AML-193 (cell line): ENCODE measurements around the gene SOX8.
"Not testable (repeated sequence)": the region's sequence is repeated elsewhere in the genome, so short reads cannot be mapped to it uniquely, and the experiment has no call there.

Experiments used
- DNase-seq, 2 experiments: peaks; one replicate each; lab custom pipeline; 2025; lab: John Stamatoyannopoulos, UW

Gene SOX8

DNA sequence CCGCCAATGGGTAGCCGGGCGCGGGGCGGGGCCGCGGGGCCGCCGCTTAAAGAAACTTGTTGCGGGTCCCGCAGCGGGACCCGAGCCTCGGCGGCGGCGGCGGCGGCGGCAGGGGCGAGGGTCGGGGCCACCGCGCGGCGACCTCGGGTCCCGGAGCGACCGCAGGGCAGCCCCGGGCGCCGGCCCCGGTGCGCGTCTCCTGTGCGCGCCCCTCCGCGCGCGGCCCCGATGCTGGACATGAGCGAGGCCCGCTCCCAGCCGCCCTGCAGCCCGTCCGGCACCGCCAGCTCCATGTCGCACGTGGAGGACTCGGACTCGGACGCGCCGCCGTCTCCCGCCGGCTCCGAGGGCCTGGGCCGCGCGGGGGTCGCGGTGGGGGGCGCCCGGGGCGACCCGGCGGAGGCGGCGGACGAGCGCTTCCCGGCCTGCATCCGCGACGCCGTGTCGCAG, at the start of gene SOX8:
TSS of gene SOX8 (plus strand) at position 76 of the 450 bp plus-strand sequence. CDS start at position 229, 153 bp downstream.
- no peak for DNase-seq

- no peak for DNase-seq
Measured at GRCh38 chr16:932831-933330, 48.7 kb upstream of the SOX8 start.

GRCh38 chr16:933581-933980, 48.0 kb upstream of the SOX8 start:
- no peak for DNase-seq

- no peak for DNase-seq
Measured at GRCh38 chr16:934178-934577, 47.4 kb upstream of the SOX8 start.

DNA sequence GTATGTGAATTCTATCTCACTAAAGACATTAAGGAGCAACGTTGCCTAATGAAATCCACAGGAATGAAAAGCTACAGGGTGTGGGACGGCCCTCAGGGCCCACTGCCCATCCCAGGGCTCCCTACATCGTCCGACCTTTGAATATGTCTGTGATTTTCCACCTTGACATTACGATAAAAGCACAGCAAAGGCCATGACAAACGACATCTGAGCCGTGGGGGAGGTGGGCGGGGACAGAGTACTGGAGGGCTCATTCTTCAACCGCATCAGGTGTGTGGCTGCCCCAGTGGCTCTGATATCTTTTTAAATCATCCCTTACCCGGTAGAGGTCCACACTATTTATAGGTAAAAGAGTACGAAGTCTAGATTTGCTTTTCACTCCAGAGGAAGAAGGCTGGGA, 45.9 kb upstream of the SOX8 start:
- no peak for DNase-seq

DNA sequence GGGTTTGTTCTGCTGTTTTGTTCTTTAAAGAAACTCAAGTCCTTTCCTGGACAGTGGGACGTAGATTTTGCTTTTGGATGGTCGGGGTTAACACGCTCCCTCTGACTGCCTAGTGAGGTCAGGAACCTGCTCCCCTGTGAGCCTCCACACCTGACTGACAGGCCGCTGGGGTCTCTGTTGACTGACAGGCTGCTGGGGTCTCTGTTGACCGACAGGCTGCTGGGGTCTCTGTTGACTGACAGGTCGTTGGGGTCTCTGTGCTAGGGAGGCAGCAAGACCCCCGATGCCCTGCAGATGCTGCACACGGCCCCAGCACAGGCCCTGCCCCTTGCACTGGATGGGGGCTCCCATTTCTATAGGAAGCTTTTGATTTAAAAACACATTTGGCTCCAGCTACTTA, 44.3 kb upstream of the SOX8 start:
- DNase-seq, result no peak

DNA sequence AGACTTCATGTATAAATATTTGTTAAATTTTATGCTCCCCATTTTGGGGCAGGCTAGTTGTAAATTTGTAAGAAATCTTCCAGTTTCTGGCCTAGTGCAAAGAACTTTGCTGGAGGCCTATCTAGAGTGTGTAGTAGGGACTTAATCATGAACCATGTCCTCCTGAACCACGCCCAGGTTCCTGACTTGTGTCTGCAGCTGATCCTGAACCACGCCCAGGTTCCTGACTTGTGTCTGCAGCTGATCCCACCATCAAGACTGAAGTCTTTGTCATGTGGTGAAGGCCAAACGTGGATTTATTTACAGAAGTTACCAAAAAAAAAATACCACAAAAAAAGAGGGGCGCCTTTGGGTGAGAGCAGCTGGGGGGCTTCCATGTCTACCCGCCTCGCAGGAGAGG, 43.8 kb upstream of the SOX8 start:
- no peak for DNase-seq

DNA sequence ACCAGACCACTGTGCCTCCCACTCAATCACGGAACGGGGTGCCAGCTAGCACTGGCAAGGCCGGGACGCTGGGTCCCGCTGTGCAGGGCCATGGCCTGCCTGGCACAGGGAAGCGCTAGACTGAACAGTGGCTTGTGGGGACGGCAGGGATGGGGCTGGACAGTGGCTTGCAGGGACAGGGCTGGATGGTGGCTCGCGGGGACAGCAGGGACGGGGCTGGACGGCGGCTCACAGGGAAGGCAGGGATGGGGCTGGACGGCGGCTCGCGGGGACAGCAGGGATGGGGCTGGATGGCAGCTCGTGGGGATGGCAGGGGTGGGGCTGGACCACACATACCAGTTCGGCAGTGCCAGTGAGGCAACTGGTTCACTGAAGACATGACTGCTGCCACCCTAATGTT, 43.4 kb upstream of the SOX8 start:
- no peak for DNase-seq

DNA sequence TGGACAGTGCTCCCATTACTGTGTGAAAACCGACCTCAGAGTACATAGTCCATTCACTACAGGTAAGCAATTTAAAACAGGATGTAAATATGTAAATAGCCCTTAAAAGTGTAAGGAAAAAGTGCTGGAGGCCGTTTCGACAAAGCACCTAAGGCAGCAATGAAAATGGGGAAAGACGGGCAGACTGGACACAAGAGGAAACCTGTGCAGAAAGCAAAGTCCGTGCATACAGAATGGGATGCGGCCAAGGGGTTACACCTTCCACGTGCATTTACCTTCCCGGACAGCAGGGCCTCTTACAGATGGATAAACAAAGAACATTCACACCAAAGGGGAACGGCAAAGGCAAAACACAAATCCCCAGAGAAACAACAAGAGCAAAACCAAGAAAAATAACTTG, 42.8 kb upstream of the SOX8 start:
- DNase-seq, result no peak

GRCh38 chr16:939311-939710, 42.3 kb upstream of the SOX8 start:
- DNase-seq, result no peak

DNA sequence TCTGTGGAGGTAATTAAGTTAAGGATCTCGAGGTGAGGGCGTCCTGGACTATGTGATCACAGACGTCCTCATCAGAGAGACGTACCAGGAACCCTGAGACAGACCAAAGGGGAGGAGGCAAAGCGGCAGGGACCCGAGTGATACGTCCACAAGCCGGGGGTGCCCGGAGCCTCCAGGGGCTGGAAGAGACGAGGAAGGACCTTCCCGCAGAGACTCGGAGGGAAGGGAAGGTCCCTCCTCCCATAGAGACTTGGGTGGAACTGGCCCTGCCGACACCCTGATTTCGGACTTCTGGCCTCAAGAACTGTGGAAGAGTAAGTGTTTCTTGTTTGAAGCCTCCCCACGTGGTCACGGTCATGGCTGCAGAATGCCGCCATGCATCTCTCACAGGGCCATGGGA, 41.6 kb upstream of the SOX8 start:
- no peak for DNase-seq

DNA sequence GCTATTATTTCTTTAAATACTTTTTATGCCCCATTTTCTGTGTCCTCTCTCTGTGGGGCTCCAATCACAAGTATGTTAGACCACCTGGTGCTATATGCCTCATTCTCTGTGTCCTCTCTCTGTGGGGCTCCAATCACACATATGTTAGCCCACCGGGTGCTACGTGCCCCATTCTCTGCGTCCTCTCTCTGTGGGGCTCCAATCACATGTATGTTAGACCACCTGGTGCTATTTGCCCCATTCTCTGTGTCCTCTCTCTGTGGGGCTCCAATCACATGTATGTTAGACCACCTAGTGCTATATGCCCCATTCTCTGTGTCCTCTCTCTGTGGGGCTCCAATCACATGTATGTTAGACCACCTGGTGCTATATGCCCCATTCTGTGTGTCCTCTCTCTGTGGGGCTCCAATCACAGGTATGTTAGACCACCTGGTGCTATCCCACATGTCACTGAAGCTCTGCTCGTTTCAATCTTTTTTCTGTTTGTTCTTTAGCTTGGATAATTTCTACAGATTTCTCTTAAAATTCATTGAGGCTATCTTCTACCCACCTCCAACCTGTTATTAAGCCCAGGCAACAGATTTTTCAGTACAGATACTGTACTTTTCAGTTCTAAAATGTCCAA, 39.0 kb upstream of the SOX8 start:
- no peak for DNase-seq

- DNase-seq, result no peak
Measured at GRCh38 chr16:943971-944370, 37.6 kb upstream of the SOX8 start.

DNA sequence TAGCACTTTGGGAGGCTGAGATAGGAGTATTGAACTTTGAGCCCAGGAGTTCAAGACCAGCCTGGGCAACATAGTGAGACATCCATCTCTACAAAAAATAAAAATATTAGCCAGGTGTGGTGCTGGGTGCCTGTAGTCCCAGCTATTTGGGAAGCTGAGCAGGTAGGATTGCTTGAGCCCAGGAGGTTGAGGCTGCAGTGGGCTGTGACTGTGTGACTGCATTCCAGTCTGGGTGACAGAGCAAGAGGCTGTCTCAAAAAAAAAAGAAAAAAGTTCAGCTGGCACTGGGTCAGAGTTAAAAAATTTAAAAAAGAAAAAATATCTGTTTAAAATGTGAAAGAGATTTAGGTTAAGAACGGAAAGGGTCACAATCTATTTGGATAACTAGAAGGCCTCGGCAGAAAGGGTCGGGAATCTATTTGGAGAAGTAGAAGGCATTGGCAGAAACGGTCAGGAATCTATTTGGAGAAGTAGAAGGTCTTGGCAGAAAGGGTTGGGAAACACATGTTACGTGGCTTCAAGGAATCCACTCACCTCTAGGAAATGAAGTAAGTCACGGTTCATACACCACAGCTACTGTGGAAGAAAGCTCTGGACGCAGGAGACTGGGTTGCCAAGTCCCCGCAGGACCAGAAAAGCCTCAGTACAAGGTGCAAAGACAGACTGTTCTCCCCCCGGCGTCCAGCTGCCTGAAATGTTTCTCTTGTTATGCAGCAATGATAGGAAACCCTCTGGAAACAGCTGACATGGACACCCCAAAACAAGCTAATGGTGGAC, 36.1 kb upstream of the SOX8 start:
- DNase-seq, result no peak

GRCh38 chr16:946048-946395, 35.5 kb upstream of the SOX8 start:
- no peak for DNase-seq

DNA sequence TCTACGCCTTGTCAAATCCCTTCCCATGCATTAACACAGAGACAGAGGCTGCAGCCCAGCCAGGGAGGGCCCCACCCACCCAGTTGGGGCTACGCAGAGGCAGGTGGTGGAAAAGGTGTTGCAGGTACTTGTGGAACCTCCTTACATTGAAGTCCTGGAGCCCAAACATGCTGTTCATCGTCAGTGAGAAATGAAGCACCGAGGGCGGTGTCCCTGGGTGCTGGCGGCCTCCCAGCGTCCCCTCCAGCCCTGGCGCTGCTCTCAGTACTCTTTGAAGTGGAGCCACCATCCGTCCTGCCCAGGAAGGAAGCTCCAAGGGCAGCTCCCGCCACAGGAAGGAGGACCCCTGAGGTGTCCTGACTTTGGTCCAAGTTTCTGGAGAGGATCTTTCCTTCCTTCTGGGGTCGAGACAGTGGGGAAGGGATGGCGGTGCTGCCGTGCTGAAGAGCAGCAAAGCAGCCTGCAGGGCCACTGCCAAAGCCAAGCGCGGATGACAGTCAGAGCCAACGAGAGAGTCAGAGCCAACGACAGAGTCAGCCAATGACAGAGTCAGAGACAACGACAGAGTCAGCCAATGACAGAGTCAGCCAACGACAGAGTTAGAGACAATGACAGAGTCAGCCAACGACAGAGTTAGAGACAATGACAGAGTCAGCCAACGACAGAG, 34.2 kb upstream of the SOX8 start:
- no peak for DNase-seq

DNA sequence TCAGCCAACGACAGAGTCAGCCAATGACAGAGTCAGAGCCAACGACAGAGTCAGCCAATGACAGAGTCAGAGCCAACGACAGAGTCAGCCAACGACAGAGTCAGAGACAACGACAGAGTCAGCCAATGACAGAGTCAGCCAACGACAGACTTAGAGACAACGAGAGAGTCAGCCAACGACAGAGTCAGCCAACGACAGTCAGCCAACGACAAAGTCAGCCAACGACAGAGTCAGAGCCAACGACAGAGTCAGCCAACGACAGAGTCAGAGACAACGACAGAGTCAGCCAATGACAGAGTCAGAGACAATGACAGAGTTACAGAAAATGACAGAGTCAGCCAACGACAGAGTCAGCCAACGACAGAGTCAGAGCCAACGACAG, 33.7 kb upstream of the SOX8 start:
- DNase-seq, result not testable (repeated sequence)

DNA sequence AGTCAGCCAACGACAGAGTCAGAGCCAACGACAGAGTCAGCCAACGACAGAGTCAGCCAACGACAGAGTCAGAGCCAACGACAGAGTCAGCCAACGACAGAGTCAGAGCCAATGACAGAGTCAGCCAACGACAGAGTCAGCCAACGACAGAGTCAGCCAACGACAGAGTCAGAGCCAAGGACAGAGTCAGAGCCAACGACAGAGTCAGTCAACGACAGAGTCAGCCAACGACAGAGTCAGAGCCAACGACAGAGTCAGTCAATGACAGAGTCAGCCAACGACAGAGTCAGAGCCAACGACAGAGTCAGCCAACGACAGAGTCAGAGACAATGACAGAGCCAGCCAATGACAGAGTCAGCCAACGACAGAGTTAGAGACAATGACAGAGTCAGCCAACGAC, 32.8 kb upstream of the SOX8 start:
- DNase-seq, result not testable (repeated sequence)

DNA sequence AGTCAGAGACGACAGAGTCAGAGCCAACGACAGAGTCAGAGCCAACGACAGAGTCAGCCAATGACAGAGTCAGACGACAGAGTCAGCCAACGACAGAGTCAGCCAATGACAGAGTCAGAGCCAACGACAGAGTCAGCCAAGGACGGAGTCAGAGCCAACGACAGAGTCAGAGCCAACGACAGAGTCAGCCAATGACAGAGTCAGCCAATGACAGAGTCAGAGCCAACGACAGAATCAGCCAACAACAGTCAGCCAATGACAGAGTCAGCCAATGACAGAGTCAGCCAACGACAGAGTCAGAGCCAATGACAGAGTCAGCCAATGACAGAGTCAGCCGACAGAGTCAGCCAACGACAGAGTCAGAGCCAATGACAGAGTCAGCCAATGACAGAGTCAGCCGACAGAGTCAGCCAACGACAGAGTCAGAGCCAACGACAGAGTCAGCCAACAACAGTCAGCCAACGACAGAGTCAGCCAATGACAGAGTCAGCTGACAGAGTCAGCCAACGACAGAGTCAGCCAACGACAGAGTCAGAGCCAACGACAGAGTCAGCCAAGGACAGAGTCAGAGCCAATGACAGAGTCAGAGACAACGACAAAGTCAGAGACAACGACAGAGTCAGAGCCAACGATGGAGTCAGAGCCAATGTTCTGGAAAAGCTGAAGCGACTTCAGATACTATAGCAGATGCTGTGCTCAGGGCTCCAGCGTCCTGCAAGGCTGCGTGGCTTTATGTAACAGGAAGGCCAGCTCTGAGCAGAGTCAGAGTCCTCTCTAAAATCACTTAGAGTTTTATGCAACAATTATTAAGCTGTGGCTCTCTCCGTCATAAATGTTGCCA, 30.6 kb upstream of the SOX8 start:
- DNase-seq, result not testable (repeated sequence)

DNA sequence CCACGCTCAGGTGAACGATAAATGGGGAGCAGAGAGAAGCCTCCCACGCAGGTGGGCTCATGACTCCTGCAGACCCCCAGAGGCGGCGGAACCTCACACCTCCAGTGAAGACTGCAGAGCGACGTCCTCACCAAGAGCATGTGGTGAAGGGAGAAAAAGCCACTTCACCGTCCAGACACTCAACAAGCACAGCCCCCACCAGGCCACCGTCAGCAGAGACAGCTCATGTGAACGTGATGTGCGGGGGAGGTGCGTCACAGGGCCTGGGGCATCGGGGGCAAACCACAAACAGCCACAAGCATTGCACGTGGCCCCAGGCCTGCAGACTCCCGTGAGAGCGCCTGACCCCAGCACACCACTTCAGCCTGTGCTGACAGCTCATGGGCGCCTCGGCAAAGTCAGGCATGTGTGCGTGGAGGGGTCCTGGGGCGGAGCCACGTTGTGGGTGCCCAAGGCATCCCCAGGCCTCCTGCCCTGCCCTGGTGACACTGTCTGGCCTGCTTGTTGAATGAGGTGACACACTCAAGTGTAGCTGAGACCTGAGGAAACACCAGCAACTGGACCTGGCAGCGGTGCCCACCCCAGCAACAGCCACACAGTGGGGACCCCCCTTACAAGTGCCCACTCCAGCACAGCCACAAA, 29.8 kb upstream of the SOX8 start:
- DNase-seq, result no peak

- no peak for DNase-seq
Measured at GRCh38 chr16:952321-952720, 29.2 kb upstream of the SOX8 start.

DNA sequence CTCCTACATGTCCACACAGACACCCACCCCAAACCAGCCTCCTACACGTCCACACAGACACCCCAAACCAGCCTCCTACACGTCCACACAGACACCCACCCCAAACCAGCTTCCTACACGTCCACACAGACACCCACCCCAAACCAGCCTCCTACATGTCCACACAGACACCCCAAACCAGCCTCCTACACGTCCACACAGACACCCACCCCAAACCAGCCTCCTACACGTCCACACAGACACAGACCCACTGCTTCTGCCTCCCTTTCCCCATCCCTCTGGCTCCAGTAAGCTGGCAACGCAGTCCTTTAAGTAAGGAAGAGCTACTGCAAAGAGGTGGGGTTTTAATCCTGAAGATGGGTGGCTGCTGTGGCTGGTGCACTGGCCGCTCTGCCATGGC, 27.8 kb upstream of the SOX8 start:
- not testable (repeated sequence) for DNase-seq
